ENCODE data around the gene VSTM2L.

The VSTM2L gene

GRCh38 chr20:37946946-37947345, 44.0 kb downstream of the VSTM2L start:
- no peak for TF ChIP-seq TAF1 (IDR thresholded peaks at IDR 0.05; ENCODE audit: borderline replicate concordance, insufficient read depth, low read length)
- no peak for TF ChIP-seq REST (IDR thresholded peaks at IDR 0.05; ENCODE audit: insufficient read depth in 1 of 2, low read depth in 2 of 2, low read length in 2 of 2)
- TF ChIP-seq FOXP2 (optimal IDR thresholded peaks at IDR 0.05; ENCODE audit: borderline replicate concordance, extremely low read depth, extremely low read length, insufficient read depth), result no peak
- TF ChIP-seq POLR2AphosphoS5 (IDR thresholded peaks at IDR 0.05; ENCODE audit: low read depth, low read length), result no peak
- no peak for TF ChIP-seq SIN3A (IDR thresholded peaks at IDR 0.05; ENCODE audit: borderline replicate concordance, insufficient read depth, low read length)

- TF ChIP-seq POLR2AphosphoS5 (IDR thresholded peaks at IDR 0.05; ENCODE audit: low read depth, low read length) (no peak), FOXP2 (optimal IDR thresholded peaks at IDR 0.05; ENCODE audit: borderline replicate concordance, extremely low read depth, extremely low read length, insufficient read depth) (no peak), TAF1 (IDR thresholded peaks at IDR 0.05; ENCODE audit: borderline replicate concordance, insufficient read depth, low read length) (no peak), REST (IDR thresholded peaks at IDR 0.05; ENCODE audit: insufficient read depth in 1 of 2, low read depth in 2 of 2, low read length in 2 of 2) (no peak), SIN3A (IDR thresholded peaks at IDR 0.05; ENCODE audit: borderline replicate concordance, insufficient read depth, low read length) (no peak)
Measured at GRCh38 chr20:37947943-37948342, 45.0 kb downstream of the VSTM2L start.

- TF ChIP-seq POLR2AphosphoS5 (IDR thresholded peaks at IDR 0.05; ENCODE audit: low read depth, low read length) (no peak), FOXP2 (optimal IDR thresholded peaks at IDR 0.05; ENCODE audit: borderline replicate concordance, extremely low read depth, extremely low read length, insufficient read depth) (no peak), REST (IDR thresholded peaks at IDR 0.05; ENCODE audit: insufficient read depth in 1 of 2, low read depth in 2 of 2, low read length in 2 of 2) (no peak), TAF1 (IDR thresholded peaks at IDR 0.05; ENCODE audit: borderline replicate concordance, insufficient read depth, low read length) (no peak), SIN3A (IDR thresholded peaks at IDR 0.05; ENCODE audit: borderline replicate concordance, insufficient read depth, low read length) (no peak)
Measured at GRCh38 chr20:37948956-37949355, 46.0 kb downstream of the VSTM2L start.

- TF ChIP-seq TAF1 (IDR thresholded peaks at IDR 0.05; ENCODE audit: borderline replicate concordance, insufficient read depth, low read length) (no peak), REST (IDR thresholded peaks at IDR 0.05; ENCODE audit: insufficient read depth in 1 of 2, low read depth in 2 of 2, low read length in 2 of 2) (no peak), SIN3A (IDR thresholded peaks at IDR 0.05; ENCODE audit: borderline replicate concordance, insufficient read depth, low read length) (no peak), POLR2AphosphoS5 (IDR thresholded peaks at IDR 0.05; ENCODE audit: low read depth, low read length) (no peak), FOXP2 (optimal IDR thresholded peaks at IDR 0.05; ENCODE audit: borderline replicate concordance, extremely low read depth, extremely low read length, insufficient read depth) (no peak)
Measured at GRCh38 chr20:37954190-37954589, 51.3 kb downstream of the VSTM2L start.

GRCh38 chr20:37954626-37955025, 51.7 kb downstream of the VSTM2L start:
- no peak for TF ChIP-seq REST (IDR thresholded peaks at IDR 0.05; ENCODE audit: insufficient read depth in 1 of 2, low read depth in 2 of 2, low read length in 2 of 2)
- TF ChIP-seq SIN3A (IDR thresholded peaks at IDR 0.05; ENCODE audit: borderline replicate concordance, insufficient read depth, low read length), result no peak
- no peak for TF ChIP-seq TAF1 (IDR thresholded peaks at IDR 0.05; ENCODE audit: borderline replicate concordance, insufficient read depth, low read length)
- TF ChIP-seq POLR2AphosphoS5 (IDR thresholded peaks at IDR 0.05; ENCODE audit: low read depth, low read length), result no peak
